Measurements from ENCODE around the gene AGO3. TPM values are rescaled to one million over a fixed set of nuclear protein-coding genes. Genes with fewer than 3 reads are reported as not detected.
"Not testable (repeated sequence)": the region's sequence is repeated elsewhere in the genome, so short reads cannot be mapped to it uniquely, and the experiment has no call there.

Gene AGO3
- total and polyA plus RNA-seq, 2 donors, result 4.1 to 16.5 TPM

- Histone ChIP-seq H3K9me3 (ENCODE audit: control insufficient read depth in 2 of 2, insufficient read depth in 1 of 2, low read length in 1 of 2) (no peaks in the 10 kb centered on the region), H3K27ac (ENCODE audit: low read depth in 1 of 2, low read length in 1 of 2) (no peak overlapping the region), H3K27me3 (ENCODE audit: control insufficient read depth in 2 of 2, insufficient read depth in 1 of 2, low read length in 1 of 2) (no peaks in the 10 kb centered on the region), H3K4me3 (ENCODE audit: low read length in 2 of 2) (no peak overlapping the region), H3K36me3 (ENCODE audit: control insufficient read depth in 2 of 2, insufficient read depth in 2 of 2, low read length in 1 of 2) (peaks cover 14 to 17% of the 10 kb centered on the region in 2 donors), H3K4me1 (ENCODE audit: control insufficient read depth in 2 of 2, insufficient read depth in 2 of 2, low read length in 2 of 2) (no peaks in the 10 kb centered on the region)
- WGBS, result 97% methylated on average over 9 of the region's 9 CpGs
- DNase-seq (ENCODE audit: low read depth in 6 of 9, low spot score in 9 of 9), result no peak
Measured at GRCh38 chr1:36008546-36009197, 77.8 kb downstream of the AGO3 start.

GRCh38 chr1:36014722-36015220, 83.9 kb downstream of the AGO3 start:
- H3K27me3 ChIP-seq (ENCODE audit: control insufficient read depth in 2 of 2, insufficient read depth in 1 of 2, low read length in 1 of 2), result no peaks in the 10 kb centered on the region
- no peak overlapping the region for H3K27ac ChIP-seq (ENCODE audit: low read depth in 1 of 2, low read length in 1 of 2)
- 98% methylated on average over 2 of the region's 2 CpGs for WGBS
- H3K4me3 ChIP-seq (ENCODE audit: low read length in 2 of 2), result no peak overlapping the region
- no peaks in the 10 kb centered on the region for H3K9me3 ChIP-seq (ENCODE audit: control insufficient read depth in 2 of 2, insufficient read depth in 1 of 2, low read length in 1 of 2)
- no peak for DNase-seq (ENCODE audit: low read depth in 6 of 9, low spot score in 9 of 9)
- H3K4me1 ChIP-seq (ENCODE audit: control insufficient read depth in 2 of 2, insufficient read depth in 2 of 2, low read length in 2 of 2), result no peaks in the 10 kb centered on the region
- H3K36me3 ChIP-seq (ENCODE audit: control insufficient read depth in 2 of 2, insufficient read depth in 2 of 2, low read length in 1 of 2), result peaks cover 32 to 33% of the 10 kb centered on the region in 2 donors

GRCh38 chr1:36016686-36017085, 85.8 kb downstream of the AGO3 start:
- no peaks in the 10 kb centered on the region for H3K4me1 ChIP-seq (ENCODE audit: control insufficient read depth in 2 of 2, insufficient read depth in 2 of 2, low read length in 2 of 2)
- 98% methylated on average over 2 of the region's 2 CpGs for WGBS
- H3K4me3 ChIP-seq (ENCODE audit: low read length in 2 of 2), result no peak overlapping the region
- no peaks in the 10 kb centered on the region for H3K27me3 ChIP-seq (ENCODE audit: control insufficient read depth in 2 of 2, insufficient read depth in 1 of 2, low read length in 1 of 2)
- DNase-seq (ENCODE audit: low read depth in 6 of 9, low spot score in 9 of 9), result no peak
- peaks cover 32 to 35% of the 10 kb centered on the region in 2 donors for H3K36me3 ChIP-seq (ENCODE audit: control insufficient read depth in 2 of 2, insufficient read depth in 2 of 2, low read length in 1 of 2)
- H3K9me3 ChIP-seq (ENCODE audit: control insufficient read depth in 2 of 2, insufficient read depth in 1 of 2, low read length in 1 of 2), result no peaks in the 10 kb centered on the region
- H3K27ac ChIP-seq (ENCODE audit: low read depth in 1 of 2, low read length in 1 of 2), result no peak overlapping the region

- peak in 1 of 9 donors; percentile 7 for DNase-seq (ENCODE audit: low read depth in 6 of 9, low spot score in 9 of 9)
- no peaks in the 10 kb centered on the region for H3K4me1 ChIP-seq (ENCODE audit: control insufficient read depth in 2 of 2, insufficient read depth in 2 of 2, low read length in 2 of 2)
- no peaks in the 10 kb centered on the region for H3K9me3 ChIP-seq (ENCODE audit: control insufficient read depth in 2 of 2, insufficient read depth in 1 of 2, low read length in 1 of 2)
- H3K27ac ChIP-seq (ENCODE audit: low read depth in 1 of 2, low read length in 1 of 2), result peak overlapping the region in 1 of 2 donors; percentile 17
- 95% methylated on average over 5 of the region's 5 CpGs for WGBS
- H3K27me3 ChIP-seq (ENCODE audit: control insufficient read depth in 2 of 2, insufficient read depth in 1 of 2, low read length in 1 of 2), result no peaks in the 10 kb centered on the region
- no peak overlapping the region for H3K4me3 ChIP-seq (ENCODE audit: low read length in 2 of 2)
- peaks cover 15 to 29% of the 10 kb centered on the region in 2 donors for H3K36me3 ChIP-seq (ENCODE audit: control insufficient read depth in 2 of 2, insufficient read depth in 2 of 2, low read length in 1 of 2)
Measured at GRCh38 chr1:36023098-36023769, 92.3 kb downstream of the AGO3 start.

GRCh38 chr1:36024024-36024423, 93.1 kb downstream of the AGO3 start:
- not testable (repeated sequence) for DNase-seq (ENCODE audit: low read depth in 6 of 9, low spot score in 9 of 9); H3K9me3 ChIP-seq (ENCODE audit: control insufficient read depth in 2 of 2, insufficient read depth in 1 of 2, low read length in 1 of 2); H3K27ac ChIP-seq (ENCODE audit: low read depth in 1 of 2, low read length in 1 of 2); H3K27me3 ChIP-seq (ENCODE audit: control insufficient read depth in 2 of 2, insufficient read depth in 1 of 2, low read length in 1 of 2); H3K4me1 ChIP-seq (ENCODE audit: control insufficient read depth in 2 of 2, insufficient read depth in 2 of 2, low read length in 2 of 2); H3K4me3 ChIP-seq (ENCODE audit: low read length in 2 of 2)
- 100% methylated on average over 3 of the region's 3 CpGs for WGBS
- H3K36me3 ChIP-seq (ENCODE audit: control insufficient read depth in 2 of 2, insufficient read depth in 2 of 2, low read length in 1 of 2), result peaks cover 10 to 27% of the 10 kb centered on the region in 2 donors

GRCh38 chr1:36024847-36025246, 93.9 kb downstream of the AGO3 start:
- no peaks in the 10 kb centered on the region for H3K27me3 ChIP-seq (ENCODE audit: control insufficient read depth in 2 of 2, insufficient read depth in 1 of 2, low read length in 1 of 2)
- H3K27ac ChIP-seq (ENCODE audit: low read depth in 1 of 2, low read length in 1 of 2), result no peak overlapping the region
- H3K36me3 ChIP-seq (ENCODE audit: control insufficient read depth in 2 of 2, insufficient read depth in 2 of 2, low read length in 1 of 2), result peaks cover 10 to 23% of the 10 kb centered on the region in 2 donors

GRCh38 chr1:36027766-36028165, 96.9 kb downstream of the AGO3 start:
- 97% methylated on average over 3 of the region's 3 CpGs for WGBS
- no peaks in the 10 kb centered on the region for H3K27me3 ChIP-seq (ENCODE audit: control insufficient read depth in 2 of 2, insufficient read depth in 1 of 2, low read length in 1 of 2)
- no peak for DNase-seq (ENCODE audit: low read depth in 6 of 9, low spot score in 9 of 9)
- no peaks in the 10 kb centered on the region for H3K4me1 ChIP-seq (ENCODE audit: control insufficient read depth in 2 of 2, insufficient read depth in 2 of 2, low read length in 2 of 2)
- H3K27ac ChIP-seq (ENCODE audit: low read depth in 1 of 2, low read length in 1 of 2), result no peak overlapping the region
- peaks cover 23% of the 10 kb centered on the region in 2 donors for H3K36me3 ChIP-seq (ENCODE audit: control insufficient read depth in 2 of 2, insufficient read depth in 2 of 2, low read length in 1 of 2)
- H3K9me3 ChIP-seq (ENCODE audit: control insufficient read depth in 2 of 2, insufficient read depth in 1 of 2, low read length in 1 of 2), result no peaks in the 10 kb centered on the region
- H3K4me3 ChIP-seq (ENCODE audit: low read length in 2 of 2), result no peak overlapping the region

More at GRCh38 chr1:36024847-36025246, 93.9 kb downstream of the AGO3 start:
- 100% methylated on average over 1 of the region's 1 CpG for WGBS
- H3K4me3 ChIP-seq (ENCODE audit: low read length in 2 of 2), result no peak overlapping the region
- H3K4me1 ChIP-seq (ENCODE audit: control insufficient read depth in 2 of 2, insufficient read depth in 2 of 2, low read length in 2 of 2), result no peaks in the 10 kb centered on the region
- no peak for DNase-seq (ENCODE audit: low read depth in 6 of 9, low spot score in 9 of 9)
- H3K9me3 ChIP-seq (ENCODE audit: control insufficient read depth in 2 of 2, insufficient read depth in 1 of 2, low read length in 1 of 2), result no peaks in the 10 kb centered on the region

- DNase-seq (ENCODE audit: low read depth in 6 of 9, low spot score in 9 of 9), result no peak
- Histone ChIP-seq H3K27ac (ENCODE audit: low read depth in 1 of 2, low read length in 1 of 2) (no peak overlapping the region), H3K36me3 (ENCODE audit: control insufficient read depth in 2 of 2, insufficient read depth in 2 of 2, low read length in 1 of 2) (peaks cover 12 to 27% of the 10 kb centered on the region in 2 donors), H3K4me3 (ENCODE audit: low read length in 2 of 2) (no peak overlapping the region), H3K9me3 (ENCODE audit: control insufficient read depth in 2 of 2, insufficient read depth in 1 of 2, low read length in 1 of 2) (no peaks in the 10 kb centered on the region), H3K27me3 (ENCODE audit: control insufficient read depth in 2 of 2, insufficient read depth in 1 of 2, low read length in 1 of 2) (no peaks in the 10 kb centered on the region), H3K4me1 (ENCODE audit: control insufficient read depth in 2 of 2, insufficient read depth in 2 of 2, low read length in 2 of 2) (no peaks in the 10 kb centered on the region)
- WGBS, result 99% methylated on average over 2 of the region's 2 CpGs
Measured at GRCh38 chr1:36031441-36031840, 100.5 kb downstream of the AGO3 start.

- H3K36me3 ChIP-seq (ENCODE audit: control insufficient read depth in 2 of 2, insufficient read depth in 2 of 2, low read length in 1 of 2), result peaks cover 8 to 17% of the 10 kb centered on the region in 2 donors
Measured at GRCh38 chr1:36034692-36035091, 103.8 kb downstream of the AGO3 start.

More at GRCh38 chr1:36034692-36035091, 103.8 kb downstream of the AGO3 start:
- no peak overlapping the region for H3K4me3 ChIP-seq (ENCODE audit: low read length in 2 of 2)
- H3K9me3 ChIP-seq (ENCODE audit: control insufficient read depth in 2 of 2, insufficient read depth in 1 of 2, low read length in 1 of 2), result no peaks in the 10 kb centered on the region
- no peaks in the 10 kb centered on the region for H3K4me1 ChIP-seq (ENCODE audit: control insufficient read depth in 2 of 2, insufficient read depth in 2 of 2, low read length in 2 of 2)
- H3K27me3 ChIP-seq (ENCODE audit: control insufficient read depth in 2 of 2, insufficient read depth in 1 of 2, low read length in 1 of 2), result no peaks in the 10 kb centered on the region
- no peak for DNase-seq (ENCODE audit: low read depth in 6 of 9, low spot score in 9 of 9)
- H3K27ac ChIP-seq (ENCODE audit: low read depth in 1 of 2, low read length in 1 of 2), result no peak overlapping the region
